OCI-LY3 (cell line): ENCODE data around the gene USP32.

Experiments
- CTCF ChIP-seq: fragments of 200-600, 300-600 bp; sonication (generic); IDR thresholded peaks from 2 replicates; pipeline ENCODE4 v1.5.1; 2014; ENCODE audit warnings: antibody characterized with exemption, low read length, low read depth
- EZH2phosphoT487 ChIP-seq: fragments of 200-600 bp; shearing (Covaris generic); IDR thresholded peaks from 2 replicates; pipeline ENCODE4 v1.6.1; 2018; ENCODE audit warnings: antibody characterized with exemption, mixed run types, low read depth

- no peak for TF ChIP-seq CTCF
- TF ChIP-seq EZH2phosphoT487 = no peak
These were observed 32.5 kb downstream of the USP32 start for GRCh38 chr17:60359415-60359814.
